Mesenteric fat pad (tissue), 1 donor: Measurements from ENCODE around the gene WDFY3. TPM values are rescaled to one million over a fixed set of nuclear protein-coding genes. Genes with fewer than 3 reads are reported as not detected.

Experiments
- DNase-seq: peaks from one replicate; pipeline ENCODE4 v3.0.0-alpha.2; 2020; ENCODE audit warnings: low spot score
- total RNA-seq: library from RNA; stranded (reverse); fragmentation: NEBNext Ultra II Directional; extraction: Animal tissue kit (Norgen Biotek cat#: 25700); gene quantifications from one replicate; pipeline ENCODE4 v1.2.1, GENCODE V29; 2021
- donor health status: DM: yes; HTN: yes; CAD: no.

WDFY3 gene
- total RNA-seq, 1 donor from 2014 or later, result 124 TPM

- no peak for DNase-seq
Measured at GRCh38 chr4:84634961-84635360, 331.5 kb downstream of the WDFY3 start.

- no peak for DNase-seq
Measured at GRCh38 chr4:84632092-84632491, 334.4 kb downstream of the WDFY3 start.

GRCh38 chr4:84631573-84631972 is 334.9 kb downstream of the WDFY3 start:
- DNase-seq, result no peak

DNA sequence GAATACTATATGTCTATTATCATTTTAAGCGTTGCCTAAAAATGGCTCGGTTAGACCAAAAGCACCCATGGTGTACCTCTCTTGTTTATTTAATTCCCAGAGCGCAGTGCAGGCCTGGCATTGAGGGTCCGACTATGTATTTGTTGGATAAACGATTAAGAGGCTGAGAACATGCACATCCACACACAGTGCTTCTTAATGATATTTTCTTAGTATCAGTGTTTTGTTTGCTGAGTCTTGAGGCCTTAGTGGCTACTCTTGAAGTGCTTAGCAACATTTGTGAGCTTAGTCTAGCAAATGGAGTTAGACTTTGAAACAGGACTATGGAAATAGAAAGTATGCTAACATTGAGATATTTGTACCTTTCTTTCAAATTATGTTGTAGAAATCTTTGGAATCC is 339.8 kb downstream of the WDFY3 start:
- DNase-seq, result no peak

DNA sequence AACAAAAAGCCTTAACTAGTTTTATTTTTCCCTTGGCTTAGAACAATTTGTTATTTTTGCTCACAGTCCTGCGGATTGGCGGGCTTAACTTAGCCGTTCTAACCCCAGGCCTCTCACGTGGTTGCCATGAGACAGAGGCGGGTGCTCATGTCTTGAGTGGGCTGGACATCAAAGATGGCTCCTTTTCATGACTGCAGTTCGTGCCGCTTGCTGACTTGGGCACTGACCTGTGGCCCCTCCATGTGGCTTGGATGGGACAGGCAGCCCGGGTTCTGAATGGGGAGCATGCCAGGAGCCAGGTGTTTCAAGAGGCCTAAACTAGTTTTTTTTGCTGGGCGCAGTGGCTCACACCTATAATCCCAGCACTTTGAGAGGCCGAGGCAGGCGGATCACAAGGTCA is 342.8 kb downstream of the WDFY3 start:
- DNase-seq, result no peak

DNA sequence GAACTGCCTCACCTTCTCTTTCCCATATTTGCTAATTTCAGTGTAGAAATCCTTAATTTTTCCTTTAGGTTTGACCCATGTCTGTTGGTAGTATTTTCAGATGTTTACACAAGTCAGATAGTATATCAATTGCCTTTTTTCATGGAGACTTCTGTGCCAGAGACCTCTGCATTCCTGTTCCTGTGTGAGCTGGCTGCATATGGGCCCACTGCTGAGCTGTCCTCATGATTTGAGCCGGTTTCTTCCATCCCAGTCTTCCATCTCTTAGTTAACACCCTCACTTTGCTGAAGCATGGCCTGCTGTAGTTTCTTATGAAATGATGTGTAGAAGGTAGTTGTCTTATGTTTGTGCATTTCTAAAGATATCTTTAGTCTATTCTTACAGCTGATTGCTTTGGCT is 343.5 kb downstream of the WDFY3 start:
- DNase-seq, result no peak
